ENCODE results near the gene CARD16. TPM values are rescaled to one million over a fixed set of nuclear protein-coding genes. Genes with fewer than 3 reads are reported as not detected.
"Not testable (repeated sequence)": the region's sequence is repeated elsewhere in the genome, so short reads cannot be mapped to it uniquely, and the experiment has no call there.

Gene CARD16
- total RNA-seq (2014; rRNA removed; shearing (Covaris generic)): not detected in 2 replicates

DNA sequence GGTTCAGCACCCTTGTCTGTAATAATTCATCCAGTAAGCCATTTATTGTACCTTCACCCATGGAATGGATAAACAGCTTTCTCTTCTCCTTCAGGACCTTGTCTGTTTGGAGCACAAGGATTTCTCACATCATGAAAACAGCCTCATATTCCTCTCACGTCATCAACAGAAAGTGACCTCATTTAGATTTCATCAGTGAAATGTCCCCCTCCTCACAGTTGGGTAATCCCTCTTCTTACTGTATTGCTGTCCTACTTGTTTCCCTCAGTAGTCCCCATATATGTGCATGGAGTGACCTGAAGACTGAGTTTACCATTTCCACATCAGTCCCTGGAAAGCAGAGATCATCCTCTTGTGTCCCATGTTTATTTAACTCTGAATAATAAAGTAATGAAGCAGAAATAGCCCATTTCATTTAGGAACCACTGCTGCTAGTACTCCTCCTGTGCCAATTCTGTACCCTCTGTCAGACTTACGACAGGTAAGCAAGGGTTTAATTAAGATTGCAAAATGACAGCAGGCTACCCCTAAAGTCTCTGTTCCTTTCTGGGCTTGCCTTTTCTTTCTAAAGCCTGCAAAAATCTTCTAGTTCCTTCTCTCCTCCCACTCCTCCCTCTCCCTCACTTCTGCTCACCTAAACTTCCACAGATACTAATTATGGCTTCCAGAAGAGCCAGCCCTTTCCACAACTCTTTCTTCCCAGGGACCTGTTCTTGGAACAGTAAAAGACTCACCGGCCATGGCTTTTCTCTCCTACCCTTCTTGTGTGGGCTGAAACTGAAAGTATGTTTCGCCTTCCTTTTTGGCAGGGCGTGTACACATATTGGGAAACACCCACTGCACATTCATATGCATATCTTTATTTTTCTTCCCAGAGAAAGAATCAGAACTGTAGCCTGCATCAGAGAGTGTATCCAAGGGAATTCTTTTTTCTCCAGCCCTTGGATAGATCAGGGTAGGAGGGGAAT is at the start of gene CARD16:
TSS of gene CARD16 (minus strand) at position 779 of the 968 bp plus-strand sequence. CDS start at position 741, 38 bp downstream.
- DNase-seq (ENCODE audit: low spot score); in situ Hi-C loops (cut with HindIII; ENCODE audit: low sequenced_read_pairs): not testable (repeated sequence)

DNA sequence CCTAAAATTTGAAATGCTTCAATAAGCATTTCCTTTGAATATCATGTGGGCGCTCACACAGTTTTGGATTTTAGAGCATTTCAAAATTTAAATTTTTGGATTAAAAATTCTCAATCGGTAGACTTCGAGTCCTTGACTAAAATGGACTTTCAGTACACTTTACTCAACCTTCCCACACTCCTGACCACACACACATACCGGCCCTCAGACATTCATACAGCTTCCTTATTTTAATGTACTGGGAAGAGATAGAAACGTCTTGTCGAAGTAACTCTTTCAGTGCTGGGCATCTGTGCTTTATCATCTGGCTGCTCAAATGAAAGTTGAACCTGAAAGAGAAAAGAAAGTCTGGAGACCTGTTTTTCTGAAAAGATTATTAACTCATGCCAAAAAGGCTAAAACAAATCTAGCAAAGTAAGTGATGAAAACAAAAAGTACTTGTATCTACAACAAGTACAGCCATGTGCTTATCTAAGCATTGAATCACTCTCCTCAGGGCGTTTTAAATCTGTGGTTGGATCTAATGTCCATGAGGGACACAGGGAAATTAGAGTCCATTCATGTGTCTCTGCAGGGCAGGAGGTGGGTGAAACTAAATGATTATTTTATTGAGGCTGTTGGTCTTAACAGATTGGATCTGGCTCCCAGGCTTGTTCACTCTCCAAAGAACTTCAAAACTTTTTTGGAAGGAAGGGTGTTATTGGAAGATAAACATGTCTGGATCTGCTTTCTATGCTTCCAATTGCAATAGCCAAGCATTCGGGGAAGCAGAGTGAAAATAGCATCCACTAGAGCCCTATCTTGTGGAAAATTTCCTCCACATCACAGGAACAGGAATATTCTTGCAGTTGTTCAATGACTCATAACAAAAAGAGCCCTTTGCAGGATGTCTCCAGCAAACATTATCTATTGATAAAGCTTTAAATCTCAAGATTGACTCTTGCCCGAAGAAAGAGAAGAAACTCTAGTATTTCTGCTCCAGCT is 47.4 kb upstream of the CARD16 start:
- in situ Hi-C loops (cut with HindIII; ENCODE audit: low sequenced_read_pairs): no loop called here
- DNase-seq (ENCODE audit: low spot score): no peak

DNA sequence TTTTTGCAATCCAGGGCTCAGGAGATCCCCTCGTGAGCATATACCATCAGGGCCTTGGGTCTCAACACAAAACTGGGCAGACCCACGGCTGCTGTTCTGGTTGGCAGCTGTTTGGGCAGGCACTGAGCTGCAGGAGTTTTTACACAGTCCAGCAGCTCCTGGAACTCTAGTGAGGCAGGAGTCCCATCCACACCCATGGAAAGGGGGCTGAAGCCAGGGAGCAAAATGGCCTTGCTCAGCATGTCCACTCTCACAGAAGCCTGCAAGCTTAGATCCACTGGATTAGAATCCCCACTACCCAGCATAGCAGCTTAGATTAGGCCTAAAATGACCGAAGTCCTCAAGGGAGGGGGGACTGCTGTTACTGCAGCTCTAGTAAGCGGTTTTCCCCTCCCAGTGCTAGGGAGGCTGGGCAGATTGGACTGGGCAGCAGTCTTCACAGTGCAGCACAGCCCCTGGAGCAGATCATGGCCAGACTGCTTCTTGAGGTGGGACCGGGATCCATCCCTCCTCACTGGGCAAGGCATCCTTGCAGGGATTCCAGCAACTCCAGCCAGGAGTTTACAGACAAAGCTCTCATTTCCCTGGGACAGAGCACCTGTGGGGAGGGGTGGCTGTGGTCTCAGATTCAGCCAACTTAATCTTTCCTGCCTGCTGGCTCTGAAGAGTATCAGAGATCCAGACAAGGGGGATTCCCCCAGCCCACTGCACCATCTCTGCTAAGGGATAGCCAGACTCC is 36.4 kb upstream of the CARD16 start:
- in situ Hi-C loops (cut with HindIII; ENCODE audit: low sequenced_read_pairs): no loop called here
- DNase-seq (ENCODE audit: low spot score): no peak

DNA sequence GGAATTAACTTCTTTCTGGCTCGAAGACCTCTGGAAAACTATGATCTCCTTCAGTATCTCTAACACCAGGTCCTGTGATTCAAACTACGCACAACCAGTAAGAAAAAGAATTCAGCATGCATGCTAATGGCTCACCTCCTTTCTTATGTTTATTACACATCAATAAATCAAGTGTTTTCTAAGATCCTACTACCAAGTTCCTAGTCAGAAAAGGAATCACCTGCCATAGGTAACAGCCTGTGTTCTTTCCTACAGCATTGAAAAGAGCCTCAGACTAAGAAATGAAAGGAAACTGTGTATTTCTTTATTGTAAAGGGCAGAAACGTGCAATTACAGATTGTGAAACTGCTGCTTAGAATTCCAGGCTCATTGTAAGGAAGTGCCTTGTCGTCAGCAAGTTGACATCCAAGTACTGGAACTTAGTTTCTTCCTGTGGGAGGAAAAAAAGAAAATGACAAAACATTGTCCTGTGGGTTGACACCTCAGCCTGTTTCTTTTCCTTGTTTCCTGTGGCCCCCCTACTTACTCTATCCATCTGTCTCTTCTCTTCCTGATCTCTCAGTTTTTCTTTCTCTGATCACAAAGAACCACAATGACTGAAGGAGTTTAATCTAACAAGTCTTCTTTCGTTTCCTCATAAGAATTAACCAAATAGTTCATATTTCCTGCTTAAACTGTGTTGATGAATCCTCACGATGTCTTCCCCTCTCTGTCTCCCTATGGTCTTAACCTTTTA is 35.2 kb upstream of the CARD16 start:
- DNase-seq (ENCODE audit: low spot score); in situ Hi-C loops (cut with HindIII; ENCODE audit: low sequenced_read_pairs): not testable (repeated sequence)

DNA sequence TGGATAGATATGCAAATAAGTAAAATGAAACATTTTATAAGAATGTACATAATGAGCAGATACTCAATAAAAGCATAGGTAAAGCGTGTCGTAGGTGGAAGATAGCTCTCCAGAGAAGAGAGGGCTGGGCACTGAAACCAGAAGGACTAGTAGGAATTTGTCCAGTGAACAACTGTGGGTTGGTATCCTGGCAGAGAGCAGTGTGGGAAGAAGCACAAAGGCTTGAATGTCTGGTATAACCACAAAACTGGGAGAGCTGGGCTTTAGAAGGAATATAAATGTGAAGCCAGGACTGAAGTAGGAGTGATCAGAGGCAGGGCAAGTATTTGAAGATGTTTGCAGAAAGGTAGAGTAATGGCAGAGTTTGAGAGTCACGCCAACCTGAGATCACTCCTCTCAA is 33.1 kb upstream of the CARD16 start:
- DNase-seq (ENCODE audit: low spot score): no peak
- in situ Hi-C loops (cut with HindIII; ENCODE audit: low sequenced_read_pairs): no loop called here

DNA sequence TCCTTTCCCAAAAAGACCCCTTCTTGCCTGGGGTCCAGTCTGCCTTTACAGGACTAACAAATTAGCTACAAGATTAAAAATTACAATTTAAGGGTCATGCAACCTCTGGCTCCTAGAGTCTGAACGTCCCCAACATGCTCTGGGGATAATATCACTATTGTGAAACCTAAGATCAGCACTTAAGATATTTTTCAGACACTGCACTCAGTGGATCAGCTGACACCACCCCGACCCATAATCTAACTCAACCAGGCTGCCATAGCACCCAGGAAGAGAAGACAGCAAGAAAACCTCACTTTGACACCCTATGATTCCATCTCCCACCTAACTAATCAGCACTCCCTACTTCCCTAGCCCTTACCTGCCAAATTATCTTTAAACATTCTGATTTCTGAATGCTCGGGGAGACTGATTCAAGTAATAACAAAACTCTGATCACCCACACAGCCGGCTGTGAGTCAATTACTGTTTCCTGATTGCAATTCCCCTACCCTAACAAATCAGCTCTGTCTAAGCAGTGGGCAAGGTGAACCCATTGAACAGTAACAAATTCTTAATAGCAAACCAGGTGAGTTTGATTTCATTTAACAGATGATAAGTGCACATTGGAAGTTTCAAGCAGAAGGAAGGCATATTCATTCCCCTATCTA is 32.1 kb upstream of the CARD16 start:
- DNase-seq (ENCODE audit: low spot score); in situ Hi-C loops (cut with HindIII; ENCODE audit: low sequenced_read_pairs): not testable (repeated sequence)

DNA sequence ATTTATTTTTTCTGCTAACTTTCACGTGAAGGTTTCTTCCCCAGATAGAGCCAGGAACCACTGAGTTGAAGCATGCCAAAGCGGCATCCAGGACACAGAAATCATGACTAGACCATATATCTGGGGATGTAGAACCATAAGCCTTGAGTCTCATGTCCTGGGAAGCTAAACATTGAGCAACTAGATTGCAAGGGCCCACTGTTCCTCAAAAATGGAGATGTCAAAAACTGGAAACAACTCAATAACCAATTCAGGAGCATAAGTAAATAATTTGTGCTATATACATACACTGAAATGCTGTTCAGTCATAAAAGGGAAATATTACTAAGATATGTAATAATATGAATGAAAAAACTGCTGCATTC is 29.0 kb upstream of the CARD16 start:
- no peak for DNase-seq (ENCODE audit: low spot score)
- in situ Hi-C loops (cut with HindIII; ENCODE audit: low sequenced_read_pairs): no loop called here

DNA sequence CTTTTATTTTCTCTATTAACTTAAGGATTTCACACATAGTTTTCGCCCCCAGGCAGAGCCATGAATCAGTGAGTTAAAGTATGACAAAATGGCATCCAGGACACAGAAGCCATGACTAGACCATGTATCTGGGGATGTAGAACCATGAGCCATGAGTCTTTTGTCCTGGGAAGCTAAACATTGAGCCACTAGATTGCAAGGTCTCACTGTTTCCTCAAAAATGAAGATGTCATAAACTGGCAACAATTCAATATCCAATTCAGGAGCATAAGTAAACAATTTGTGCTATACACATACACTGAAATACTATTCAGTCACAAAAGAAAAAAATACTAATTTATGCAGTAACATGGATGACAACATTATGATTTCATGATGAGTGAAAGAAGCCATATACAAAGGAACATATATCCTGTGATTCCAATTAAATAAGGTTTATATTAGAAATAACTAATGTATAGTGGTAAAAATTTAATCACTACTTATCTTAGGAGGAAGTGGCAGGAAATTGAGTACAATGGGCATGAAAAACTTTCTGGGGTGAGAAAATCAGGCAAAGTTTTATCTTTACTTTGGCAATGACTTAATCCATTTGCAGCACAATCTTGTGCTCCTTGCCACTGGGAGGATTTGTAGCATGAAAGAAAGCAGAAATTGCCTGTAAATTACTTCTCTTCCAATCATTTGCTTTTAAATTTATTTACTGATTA is 28.5 kb upstream of the CARD16 start:
- in situ Hi-C loops (cut with HindIII; ENCODE audit: low sequenced_read_pairs): no loop called here

DNA sequence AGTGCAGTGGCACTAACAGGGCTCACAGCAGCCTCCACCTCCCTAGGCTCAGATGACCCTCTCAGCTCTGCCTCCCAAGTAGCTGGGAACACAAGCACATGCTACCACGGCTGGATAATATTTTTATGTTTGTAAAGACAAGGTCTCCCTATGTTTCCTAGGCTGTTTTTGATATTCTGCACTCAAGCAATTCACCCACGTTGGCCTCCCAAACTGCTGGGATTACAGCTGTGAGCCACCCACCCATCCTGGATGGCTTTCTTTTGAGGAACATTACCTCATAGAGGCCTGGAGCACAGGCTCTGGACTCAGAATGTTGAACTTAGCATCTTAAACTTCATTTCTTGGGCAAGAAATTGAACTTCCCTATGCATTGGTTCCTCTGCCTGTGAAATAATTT is 26.9 kb upstream of the CARD16 start:
- in situ Hi-C loops (cut with HindIII; ENCODE audit: low sequenced_read_pairs); DNase-seq (ENCODE audit: low spot score): not testable (repeated sequence)

More for the DNA sequence above, 28.5 kb upstream of the CARD16 start:
- no peak for DNase-seq (ENCODE audit: low spot score)

- DNase-seq (ENCODE audit: low spot score): no peak
Measured at GRCh38 chr11:105071089-105071732, 26.1 kb upstream of the CARD16 start.

DNA sequence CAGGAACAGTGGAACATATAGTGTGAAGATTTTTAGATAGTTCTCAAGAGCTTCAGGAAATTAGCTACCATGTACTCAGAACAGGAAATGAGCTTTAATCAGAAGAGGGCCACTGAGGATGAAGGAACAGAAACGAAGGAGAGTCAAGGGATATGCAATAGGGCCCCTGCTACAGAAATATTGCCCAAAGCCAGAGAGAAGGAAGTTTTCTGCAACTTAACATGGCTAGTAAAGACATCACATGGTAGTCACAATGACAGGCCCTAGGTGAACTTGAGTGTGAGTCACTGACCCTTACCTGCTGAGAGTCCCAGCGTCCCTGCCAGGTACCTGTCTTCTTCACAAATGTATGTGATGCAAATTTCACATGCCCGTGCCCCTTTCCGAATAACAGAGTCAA is 25.2 kb upstream of the CARD16 start:
- in situ Hi-C loops (cut with HindIII; ENCODE audit: low sequenced_read_pairs): no loop called here
- DNase-seq (ENCODE audit: low spot score): no peak

More at GRCh38 chr11:105071089-105071732, 26.1 kb upstream of the CARD16 start:
- in situ Hi-C loops (cut with HindIII; ENCODE audit: low sequenced_read_pairs): no loop called here

DNA sequence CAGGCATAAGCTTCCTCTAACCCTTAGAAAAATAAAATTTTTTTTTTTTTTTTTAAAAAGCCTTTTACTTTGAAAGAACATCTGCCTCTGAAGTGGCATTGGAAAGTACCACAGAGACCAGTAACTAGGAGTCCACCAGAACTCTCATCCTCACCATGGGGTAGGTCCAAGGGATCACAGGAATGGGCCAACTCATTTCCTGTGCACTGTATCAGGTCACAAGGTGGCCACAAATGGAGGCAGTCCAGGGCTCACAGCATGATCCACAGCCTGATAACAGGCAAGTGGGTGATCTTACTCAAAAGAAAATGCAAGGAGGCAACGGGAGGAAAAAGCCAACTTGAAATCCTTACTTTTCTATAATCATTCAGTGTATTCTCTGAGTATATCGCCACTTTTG is 24.6 kb upstream of the CARD16 start:
- in situ Hi-C loops (cut with HindIII; ENCODE audit: low sequenced_read_pairs); DNase-seq (ENCODE audit: low spot score): not testable (repeated sequence)

DNA sequence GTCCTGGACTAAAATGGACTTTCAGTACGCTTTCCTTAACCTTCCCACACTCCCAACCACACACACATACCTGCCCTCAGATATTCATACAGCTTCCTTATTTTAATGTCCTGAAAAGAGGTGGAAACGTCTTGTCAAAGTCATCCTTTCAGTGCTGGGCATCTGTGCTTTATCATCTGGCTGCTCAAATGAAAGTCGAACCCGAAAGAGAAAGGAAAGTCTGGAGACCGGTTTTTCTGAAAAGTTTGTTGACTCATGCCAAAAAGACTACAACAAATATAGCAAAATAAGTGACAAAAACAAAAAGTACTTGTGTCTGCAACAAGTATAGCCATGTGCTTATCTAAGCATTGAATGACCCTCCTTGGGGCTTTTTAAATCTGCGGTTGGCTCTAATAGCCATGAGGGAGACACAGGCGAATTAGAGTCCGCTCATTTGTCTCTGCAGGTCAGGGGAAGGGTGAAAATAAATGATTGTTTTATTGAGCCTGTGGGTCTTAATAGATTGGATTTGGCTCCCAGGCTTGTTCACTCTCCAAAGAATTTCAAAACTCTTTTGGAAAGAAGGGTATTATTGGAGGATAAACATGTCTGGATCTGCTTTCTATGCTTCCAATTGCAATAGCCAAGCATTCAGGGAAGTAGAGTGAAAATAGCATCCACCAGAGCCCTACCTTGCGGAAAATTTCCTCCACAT is 18.3 kb upstream of the CARD16 start:
- DNase-seq (ENCODE audit: low spot score); in situ Hi-C loops (cut with HindIII; ENCODE audit: low sequenced_read_pairs): not testable (repeated sequence)

DNA sequence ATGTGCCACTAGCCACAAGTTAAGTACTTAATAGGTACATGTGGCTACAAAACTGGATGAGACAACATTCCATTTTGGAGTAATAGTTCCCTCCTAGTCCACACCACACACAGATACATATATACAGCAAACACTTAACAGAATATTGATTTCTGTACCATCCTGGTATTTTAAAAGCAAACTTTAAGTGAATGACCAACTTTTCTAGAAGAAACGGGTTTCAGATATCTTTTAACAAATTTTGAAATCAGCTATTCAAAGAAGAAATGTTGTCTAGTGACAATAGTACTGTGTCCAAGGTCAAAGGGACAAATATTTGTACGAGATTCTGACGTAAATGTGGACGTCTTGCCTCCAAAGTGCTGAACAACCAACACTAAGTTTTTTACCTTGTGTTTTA is 12.3 kb upstream of the CARD16 start:
- DNase-seq (ENCODE audit: low spot score): no peak
- in situ Hi-C loops (cut with HindIII; ENCODE audit: low sequenced_read_pairs): no loop called here

GRCh38 chr11:105056446-105056845 is 11.3 kb upstream of the CARD16 start:
- DNase-seq (ENCODE audit: low spot score): no peak
- in situ Hi-C loops (cut with HindIII; ENCODE audit: low sequenced_read_pairs): no loop called here

Data from G401 (cell line).